PC-3 (cell line): ENCODE data around the gene KLHL40. TPM values are rescaled to one million over a fixed set of nuclear protein-coding genes. Genes with fewer than 3 reads are reported as not detected.

Source experiments
- ATAC-seq: fragments of 200-7000 bp; cut with Tn5 transposase; 2 replicates; pipeline ENCODE4 v1.9.1; 2020; ENCODE audit warnings: mild to moderate bottlenecking, moderate library complexity
- BruUV-seq: library from RNA; stranded (reverse); fragments of 400-500 nt; replicated peaks from 2 replicates; lab custom pipeline; 2021; lab: Mats Ljungman, UMichigan
- CTCF ChIA-PET: fragments of 300-600 bp; sonication (Branson Sonifier 250); formaldehyde crosslinking; loops from one replicate; lab custom pipeline; 2022; ENCODE audit warnings: antibody characterized with exemption; lab: Charles Lee
- POLR2A ChIA-PET: fragments of 300-600 bp; sonication (Branson Sonifier 250); formaldehyde crosslinking; loops from one replicate; lab custom pipeline; 2022; ENCODE audit warnings: antibody characterized with exemption; ENCODE audit not compliant: unreplicated experiment; lab: Charles Lee
- DNase-seq: peaks from one replicate; pipeline ENCODE4 v3.0.0-alpha.2; 2015
- H2AFZ ChIP-seq: fragments of 300-600 bp; sonication (generic); 2 replicates; pipeline ENCODE4 v1.6.0; 2016; ENCODE audit warnings: antibody characterized with exemption, low read length
- H3F3A ChIP-seq: fragments of 300-600 bp; sonication (generic); one replicate; pipeline ENCODE4 v1.6.0; 2017; ENCODE audit warnings: antibody characterized with exemption, low read length, control low read depth, mild to moderate bottlenecking; ENCODE audit not compliant: unreplicated experiment
- H3K27ac ChIP-seq: fragments of 300-600 bp; sonication (generic); 2 replicates; pipeline ENCODE4 v1.5.1; 2016; ENCODE audit warnings: mild to moderate bottlenecking, low read length
- H3K27me3 ChIP-seq: fragments of 300-600 bp; sonication (generic); 2 replicates; pipeline ENCODE4 v1.6.1; 2016; ENCODE audit warnings: low read length, mixed read lengths
- H3K36me3 ChIP-seq: fragments of 300-600 bp; sonication (generic); 2 replicates; pipeline ENCODE4 v1.6.1; 2016; ENCODE audit warnings: low read depth, mixed run types, low read length, mixed read lengths
- H3K4me1 ChIP-seq: fragments of 300-600 bp; sonication (generic); 2 replicates; pipeline ENCODE4 v1.5.1; 2016; ENCODE audit warnings: low read length; ENCODE audit not compliant: insufficient read depth
- H3K4me2 ChIP-seq: fragments of 300-600 bp; sonication (generic); 2 replicates; pipeline ENCODE4 v1.6.0; 2016; ENCODE audit warnings: low read length
- H3K4me3 ChIP-seq: fragments of 300-600 bp; sonication (generic); 2 replicates; pipeline ENCODE4 v1.5.1; 2016; ENCODE audit warnings: mild to moderate bottlenecking, low read length, mixed read lengths
- H3K79me2 ChIP-seq: fragments of 300-600 bp; sonication (generic); 2 replicates; pipeline ENCODE4 v1.6.1; 2017; ENCODE audit warnings: low read length, mixed read lengths
- H3K9ac ChIP-seq: fragments of 300-600 bp; sonication (generic); 2 replicates; pipeline ENCODE4 v1.6.0; 2016; ENCODE audit warnings: mild to moderate bottlenecking, low read length
- H3K9me2 ChIP-seq: fragments of 300-600 bp; sonication (generic); replicated peaks from 2 replicates; pipeline ENCODE4 v1.6.1; 2016; ENCODE audit warnings: mixed run types, low read length, mixed read lengths
- H3K9me3 ChIP-seq: fragments of 300-600 bp; sonication (generic); 2 replicates; pipeline ENCODE4 v1.6.1; 2016; ENCODE audit warnings: low read length, mixed read lengths
- H4K20me1 ChIP-seq: fragments of 300-600 bp; sonication (generic); 2 replicates; pipeline ENCODE4 v1.6.1; 2016; ENCODE audit warnings: low read length, mixed read lengths
- CTCF ChIP-seq: fragments of 300-600 bp; sonication (generic); conservative IDR thresholded peaks from 2 replicates; pipeline ENCODE4 v1.5.1; 2017; ENCODE audit warnings: antibody characterized with exemption, low read depth, mild to moderate bottlenecking, low read length
- EZH2 ChIP-seq: fragments of 300-600 bp; sonication (generic); IDR thresholded peaks from one replicate; pipeline ENCODE4 v1.6.1; 2017; ENCODE audit warnings: antibody characterized with exemption, mild to moderate bottlenecking, low read length; ENCODE audit not compliant: unreplicated experiment
- EZH2phosphoT487 ChIP-seq: fragments of 300-600 bp; sonication (generic); IDR thresholded peaks from 2 replicates; pipeline ENCODE4 v1.6.1; 2018; ENCODE audit warnings: mild to moderate bottlenecking, antibody characterized with exemption, low read length, borderline replicate concordance
- intact Hi-C: fragments of 100-400 bp; cut with micrococcal nuclease; formaldehyde crosslinking; loops from 2 replicates; pipeline ENCODE4 v1.9.0; 2023
- total RNA-seq: library from RNA; depleted of rRNA; stranded (reverse); fragments of >200 nt; gene quantifications from 2 replicates; pipeline ENCODE4 v1.2.3, GENCODE V29; 2014

The KLHL40 gene
- total RNA-seq, 1 experiment from 2014 or later = not detected

GRCh38 chr3:42652251-42652610 is 33.1 kb upstream of the KLHL40 start:
- H3K79me2 ChIP-seq = 0 out of 2 replicates have a peak, but pooled peaks cover 8% of the 10 kb centered on the region
- H3K27me3 ChIP-seq = no peaks in the 10 kb centered on the region
- no peak for DNase-seq
- no peaks in the 10 kb centered on the region for H3F3A ChIP-seq
- H3K9ac ChIP-seq = no peak overlapping the region
- H3K4me2 ChIP-seq = peak overlapping the region; percentile 100
- no TSS peak for BruUV-seq
- ChIA-PET POLR2A (no interaction called here), CTCF (interaction anchor here (1.3 kb wide), 1 partner anchor 92 kb away, joined by 3 read pairs; no protein-coding TSS in a partner anchor)
- no peak overlapping the region for H3K4me3 ChIP-seq
- intact Hi-C loops = loop anchor here (1.0 to 2.0 kb wide), 3 partner anchors 51 to 177 kb away; partner anchors contain the start of gene NKTR
- H3K9me3 ChIP-seq = no peaks in the 10 kb centered on the region
- ATAC-seq = peak; percentile 0
- peaks cover 28% of the 10 kb centered on the region for H3K4me1 ChIP-seq
- no peak for TF ChIP-seq EZH2phosphoT487
- TF ChIP-seq EZH2 = no peak
- no peak for TF ChIP-seq CTCF
- peaks cover 9% of the 10 kb centered on the region for H3K36me3 ChIP-seq
- peak overlapping the region; percentile 52; the same call in 1 of the 2 replicates for H2AFZ ChIP-seq
- H4K20me1 ChIP-seq = no peaks in the 10 kb centered on the region
- no peaks in the 10 kb centered on the region for H3K9me2 ChIP-seq
- H3K27ac ChIP-seq = peak overlapping the region; percentile 53

- Histone ChIP-seq H3K9ac (peak overlapping the region; percentile 73), H3F3A (no peaks in the 10 kb centered on the region), H3K4me3 (peak overlapping the region; percentile 85), H3K9me2 (no peaks in the 10 kb centered on the region), H3K4me2 (peak overlapping the region; percentile 100), H3K79me2 (0 out of 2 replicates have a peak, but pooled peaks cover 8% of the 10 kb centered on the region), H3K27me3 (no peaks in the 10 kb centered on the region), H3K27ac (peak overlapping the region; percentile 53), H2AFZ (peak overlapping the region; percentile 52; the same call in 1 of the 2 replicates), H3K36me3 (peaks cover 5% of the 10 kb centered on the region), H4K20me1 (no peaks in the 10 kb centered on the region), H3K4me1 (peaks cover 28% of the 10 kb centered on the region), H3K9me3 (no peaks in the 10 kb centered on the region)
- TF ChIP-seq EZH2 (no peak), EZH2phosphoT487 (no peak), CTCF (no peak)
- ChIA-PET CTCF (no interaction called here), POLR2A (no interaction called here)
- peak; percentile 75 for ATAC-seq
- intact Hi-C loops = loop anchor here (1.0 to 2.0 kb wide), 3 partner anchors 52 to 176 kb away; partner anchors contain the start of gene NKTR
- DNase-seq = peak; percentile 90
- TSS peak; percentile 15 for BruUV-seq
Measured at GRCh38 chr3:42652611-42653302, 32.6 kb upstream of the KLHL40 start.

GRCh38 chr3:42653303-42653559 is 32.1 kb upstream of the KLHL40 start:
- no peak overlapping the region for H2AFZ ChIP-seq
- H3K27me3 ChIP-seq = no peaks in the 10 kb centered on the region
- no peak for DNase-seq
- ATAC-seq = peak; percentile 3; the same call in 1 of the 2 replicates
- POLR2A ChIA-PET = no interaction called here
- intact Hi-C loops = loop anchor here (2.0 kb wide), 2 partner anchors 52 to 176 kb away; partner anchors contain the start of gene NKTR
- BruUV-seq = no TSS peak
- no peaks in the 10 kb centered on the region for H3K9me2 ChIP-seq
- peaks cover 5% of the 10 kb centered on the region for H3K36me3 ChIP-seq
- H3K9me3 ChIP-seq = no peaks in the 10 kb centered on the region
- 0 out of 2 replicates have a peak, but pooled peaks cover 8% of the 10 kb centered on the region for H3K79me2 ChIP-seq
- peak overlapping the region; percentile 73 for H3K9ac ChIP-seq
- CTCF ChIA-PET = no interaction called here
- TF ChIP-seq EZH2 = no peak
- TF ChIP-seq EZH2phosphoT487 = no peak
- TF ChIP-seq CTCF = no peak
- no peaks in the 10 kb centered on the region for H4K20me1 ChIP-seq
- peak overlapping the region; percentile 53; the same call in 1 of the 2 replicates for H3K27ac ChIP-seq
- H3F3A ChIP-seq = no peaks in the 10 kb centered on the region
- peak overlapping the region; percentile 85 for H3K4me3 ChIP-seq
- H3K4me2 ChIP-seq = peak overlapping the region; percentile 100
- peaks cover 28% of the 10 kb centered on the region for H3K4me1 ChIP-seq
